Smooth muscle cell (in vitro differentiated cells): ENCODE measurements around the gene NTN3. TPM values are rescaled to one million over a fixed set of nuclear protein-coding genes. Genes with fewer than 3 reads are reported as not detected.

Source experiments
- DNase-seq: peaks from one replicate; lab custom pipeline; 2025; ENCODE audit not compliant: unreplicated experiment; lab: John Stamatoyannopoulos, UW
- H2AFZ ChIP-seq: fragments of 200-600 bp; sonication (generic); 2 replicates; pipeline ENCODE4 v1.6.0; 2016; ENCODE audit warnings: antibody characterized with exemption, low read depth, mild to moderate bottlenecking
- H3F3A ChIP-seq: fragments of 200-600 bp; sonication (generic); 2 replicates; pipeline ENCODE4 v1.6.0; 2017; ENCODE audit warnings: antibody characterized with exemption, low read depth
- H3K27ac ChIP-seq: fragments of 200-600 bp; sonication (generic); 2 replicates; pipeline ENCODE4 v1.5.1; 2016; ENCODE audit warnings: low read depth, mild to moderate bottlenecking
- H3K27me3 ChIP-seq: fragments of 200-600 bp; sonication (generic); 2 replicates; pipeline ENCODE4 v1.6.1; 2016; ENCODE audit warnings: low read depth, mild to moderate bottlenecking
- H3K36me3 ChIP-seq: fragments of 200-600 bp; sonication (generic); 2 replicates; pipeline ENCODE4 v1.5.1; 2016; ENCODE audit warnings: low read depth
- H3K4me1 ChIP-seq: fragments of 200-600 bp; sonication (generic); 2 replicates; pipeline ENCODE4 v1.5.1; 2016; ENCODE audit warnings: low read depth
- H3K4me2 ChIP-seq: fragments of 200-600 bp; sonication (generic); 2 replicates; pipeline ENCODE4 v1.6.0; 2016; ENCODE audit warnings: mild to moderate bottlenecking
- H3K4me3 ChIP-seq: fragments of 200-600 bp; sonication (generic); 2 replicates; pipeline ENCODE4 v1.5.1; 2016; ENCODE audit warnings: mild to moderate bottlenecking
- H3K79me2 ChIP-seq: fragments of 200-600 bp; sonication (generic); 2 replicates; pipeline ENCODE4 v1.6.0; 2016; ENCODE audit warnings: low read depth, mild to moderate bottlenecking
- H3K9ac ChIP-seq: fragments of 200-600 bp; sonication (generic); 2 replicates; pipeline ENCODE4 v1.6.0; 2016; ENCODE audit warnings: low read depth
- H3K9me3 ChIP-seq: fragments of 200-600 bp; sonication (generic); replicated peaks from 2 replicates; pipeline ENCODE4 v1.5.1; 2016; ENCODE audit warnings: low read depth
- H4K20me1 ChIP-seq: fragments of 200-600 bp; sonication (generic); 2 replicates; pipeline ENCODE4 v1.6.0; 2016; ENCODE audit warnings: low read depth
- WGBS: methylation state at CpG from one replicate; pipeline ENCODE4 v1.1.7; 2016; ENCODE audit warnings: low lambda C conversion rate; 5-methylcytosine and 5-hydroxymethylcytosine counted together
- polyA plus RNA-seq: library from polyadenylated mRNA; unstranded; fragments of >200 nt; fragmentation: Nextera tagmentation; extraction: Ambion mirVana; gene quantifications from 2 replicates; pipeline ENCODE4 v1.2.1, GENCODE V29; 2016
- total RNA-seq: library from RNA; depleted of rRNA; stranded (reverse); fragments of >200 nt; gene quantifications from 2 replicates; pipeline ENCODE4 v1.2.3, GENCODE V29; 2014
- TF ChIP-seq, protein P1 (sequence below): fragments of 200-600 bp; sonication (generic); IDR thresholded peaks from 2 replicates; pipeline ENCODE4 v1.5.1; 2017; ENCODE audit warnings: borderline replicate concordance, mild to moderate bottlenecking, antibody characterized with exemption; ENCODE audit not compliant: insufficient read depth, poor library complexity, severe bottlenecking

Gene NTN3
- total and polyA plus RNA-seq, 2 experiments from 2014 or later, result 0.23 to 5.2 TPM

GRCh38 chr16:2498531-2499253, 27.6 kb downstream of the NTN3 start:
- no peak for DNase-seq
- Histone ChIP-seq H3K27me3 (no peaks in the 10 kb centered on the region), H4K20me1 (no peaks in the 10 kb centered on the region), H2AFZ (no peak overlapping the region), H3K4me2 (no peak overlapping the region), H3K4me3 (no peak overlapping the region), H3K79me2 (no peaks in the 10 kb centered on the region), H3K9me3 (no peaks in the 10 kb centered on the region), H3K27ac (no peak overlapping the region), H3K9ac (no peak overlapping the region), H3K4me1 (no peaks in the 10 kb centered on the region), H3F3A (peaks cover 2% of the 10 kb centered on the region), H3K36me3 (no peaks in the 10 kb centered on the region)
- 94% methylated on average over 15 of the region's 15 CpGs for WGBS
- TF ChIP-seq, protein P1, sequence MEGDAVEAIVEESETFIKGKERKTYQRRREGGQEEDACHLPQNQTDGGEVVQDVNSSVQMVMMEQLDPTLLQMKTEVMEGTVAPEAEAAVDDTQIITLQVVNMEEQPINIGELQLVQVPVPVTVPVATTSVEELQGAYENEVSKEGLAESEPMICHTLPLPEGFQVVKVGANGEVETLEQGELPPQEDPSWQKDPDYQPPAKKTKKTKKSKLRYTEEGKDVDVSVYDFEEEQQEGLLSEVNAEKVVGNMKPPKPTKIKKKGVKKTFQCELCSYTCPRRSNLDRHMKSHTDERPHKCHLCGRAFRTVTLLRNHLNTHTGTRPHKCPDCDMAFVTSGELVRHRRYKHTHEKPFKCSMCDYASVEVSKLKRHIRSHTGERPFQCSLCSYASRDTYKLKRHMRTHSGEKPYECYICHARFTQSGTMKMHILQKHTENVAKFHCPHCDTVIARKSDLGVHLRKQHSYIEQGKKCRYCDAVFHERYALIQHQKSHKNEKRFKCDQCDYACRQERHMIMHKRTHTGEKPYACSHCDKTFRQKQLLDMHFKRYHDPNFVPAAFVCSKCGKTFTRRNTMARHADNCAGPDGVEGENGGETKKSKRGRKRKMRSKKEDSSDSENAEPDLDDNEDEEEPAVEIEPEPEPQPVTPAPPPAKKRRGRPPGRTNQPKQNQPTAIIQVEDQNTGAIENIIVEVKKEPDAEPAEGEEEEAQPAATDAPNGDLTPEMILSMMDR, result no peak

DNA sequence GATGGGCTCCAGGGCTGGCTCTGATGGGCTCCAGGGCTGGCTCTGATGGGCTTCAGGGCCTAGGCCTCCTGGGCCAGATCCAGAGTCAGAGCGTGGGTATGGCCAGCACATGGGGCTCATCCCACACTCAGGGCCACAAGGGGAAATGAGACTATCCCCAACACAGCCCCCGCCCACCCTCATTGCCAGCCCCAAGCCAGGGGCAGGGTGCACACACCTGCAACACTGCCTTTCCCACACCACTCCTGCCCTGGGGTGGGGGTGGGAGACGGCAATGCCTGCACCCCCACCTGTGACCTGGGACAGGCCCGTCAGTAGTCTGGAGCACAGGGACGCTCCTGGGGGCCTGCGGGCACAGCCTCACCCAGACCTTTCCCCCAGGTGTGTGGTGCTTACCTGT, 28.4 kb downstream of the NTN3 start:
- 91% methylated on average over 5 of the region's 6 CpGs for WGBS
- H3K9ac ChIP-seq, result no peak overlapping the region
- TF ChIP-seq, protein P1, result no peak

GRCh38 chr16:2499890-2500429, 28.9 kb downstream of the NTN3 start:
- no peak overlapping the region for H3K4me3 ChIP-seq
- no peak overlapping the region for H3K4me2 ChIP-seq
- H3K9me3 ChIP-seq, result no peaks in the 10 kb centered on the region
- DNase-seq, result no peak
- H3F3A ChIP-seq, result peaks cover 5% of the 10 kb centered on the region
- H2AFZ ChIP-seq, result no peak overlapping the region
- no peaks in the 10 kb centered on the region for H3K27me3 ChIP-seq
- H3K27ac ChIP-seq, result no peak overlapping the region
- no peak overlapping the region for H3K9ac ChIP-seq
- no peaks in the 10 kb centered on the region for H3K4me1 ChIP-seq
- no peaks in the 10 kb centered on the region for H3K79me2 ChIP-seq
- 96% methylated on average over 26 of the region's 29 CpGs for WGBS
- no peaks in the 10 kb centered on the region for H4K20me1 ChIP-seq
- TF ChIP-seq, protein P1, result no peak
- H3K36me3 ChIP-seq, result no peaks in the 10 kb centered on the region

More for the DNA sequence above, 28.4 kb downstream of the NTN3 start:
- Histone ChIP-seq H3F3A (peaks cover 5% of the 10 kb centered on the region), H3K79me2 (no peaks in the 10 kb centered on the region), H2AFZ (no peak overlapping the region), H3K36me3 (no peaks in the 10 kb centered on the region), H3K4me2 (no peak overlapping the region), H4K20me1 (no peaks in the 10 kb centered on the region), H3K27me3 (no peaks in the 10 kb centered on the region), H3K4me1 (no peaks in the 10 kb centered on the region), H3K27ac (no peak overlapping the region), H3K4me3 (no peak overlapping the region), H3K9me3 (no peaks in the 10 kb centered on the region)
- DNase-seq, result no peak

GRCh38 chr16:2500430-2500917, 29.4 kb downstream of the NTN3 start:
- Histone ChIP-seq H3K27ac (no peak overlapping the region), H2AFZ (no peak overlapping the region), H3K36me3 (no peaks in the 10 kb centered on the region), H3K9ac (no peak overlapping the region), H3K9me3 (no peaks in the 10 kb centered on the region), H3F3A (peaks cover 5% of the 10 kb centered on the region), H3K79me2 (no peaks in the 10 kb centered on the region), H4K20me1 (no peaks in the 10 kb centered on the region), H3K4me3 (no peak overlapping the region), H3K4me2 (no peak overlapping the region), H3K4me1 (no peaks in the 10 kb centered on the region), H3K27me3 (no peaks in the 10 kb centered on the region)
- TF ChIP-seq, protein P1, result no peak
- no peak for DNase-seq
- 95% methylated on average over 17 of the region's 20 CpGs for WGBS
